ENCODE results near the gene MDGA2.
"Not testable (repeated sequence)": the region's sequence is repeated elsewhere in the genome, so short reads cannot be mapped to it uniquely, and the experiment has no call there.

Gene MDGA2

GRCh38 chr14:46985529-46986380 lies 689.6 kb downstream of the MDGA2 start:
- in situ Hi-C loops (cut with MboI; ENCODE audit: low sequenced_read_pairs): no loop called here

- in situ Hi-C loops (cut with MboI; ENCODE audit: low sequenced_read_pairs): no loop called here
Observed at GRCh38 chr14:46973295-46973694, 702.1 kb downstream of the MDGA2 start.

- in situ Hi-C loops (cut with MboI; ENCODE audit: low sequenced_read_pairs): no loop called here
Observed at GRCh38 chr14:46964378-46964777, 711.0 kb downstream of the MDGA2 start.

- in situ Hi-C loops (cut with MboI; ENCODE audit: low sequenced_read_pairs): no loop called here
Observed at GRCh38 chr14:46951103-46951502, 724.3 kb downstream of the MDGA2 start.

GRCh38 chr14:46940611-46941010 lies 734.8 kb downstream of the MDGA2 start:
- in situ Hi-C loops (cut with MboI; ENCODE audit: low sequenced_read_pairs): no loop called here

GRCh38 chr14:46920542-46920941 lies 754.9 kb downstream of the MDGA2 start:
- in situ Hi-C loops (cut with MboI; ENCODE audit: low sequenced_read_pairs): no loop called here

- in situ Hi-C loops (cut with MboI; ENCODE audit: low sequenced_read_pairs): not testable (repeated sequence)
Observed at GRCh38 chr14:46915539-46915938, 759.9 kb downstream of the MDGA2 start.

GRCh38 chr14:46902837-46903236 lies 772.6 kb downstream of the MDGA2 start:
- in situ Hi-C loops (cut with MboI; ENCODE audit: low sequenced_read_pairs): no loop called here

GRCh38 chr14:46894476-46894875 lies 780.9 kb downstream of the MDGA2 start:
- in situ Hi-C loops (cut with MboI; ENCODE audit: low sequenced_read_pairs): no loop called here

- in situ Hi-C loops (cut with MboI; ENCODE audit: low sequenced_read_pairs): no loop called here
Observed at GRCh38 chr14:46887144-46887543, 788.3 kb downstream of the MDGA2 start.

- in situ Hi-C loops (cut with MboI; ENCODE audit: low sequenced_read_pairs): no loop called here
Observed at GRCh38 chr14:46885566-46885965, 789.8 kb downstream of the MDGA2 start.

- in situ Hi-C loops (cut with MboI; ENCODE audit: low sequenced_read_pairs): no loop called here
Observed at GRCh38 chr14:46861753-46862152, 813.7 kb downstream of the MDGA2 start.

GRCh38 chr14:46840944-46841720 lies 834.3 kb downstream of the MDGA2 start:
- in situ Hi-C loops (cut with MboI; ENCODE audit: low sequenced_read_pairs): no loop called here

GRCh38 chr14:46820291-46820690 lies 855.1 kb downstream of the MDGA2 start:
- in situ Hi-C loops (cut with MboI; ENCODE audit: low sequenced_read_pairs): no loop called here

GRCh38 chr14:46819117-46819516 lies 856.3 kb downstream of the MDGA2 start:
- in situ Hi-C loops (cut with MboI; ENCODE audit: low sequenced_read_pairs): no loop called here

GRCh38 chr14:46818147-46818546 lies 857.3 kb downstream of the MDGA2 start:
- in situ Hi-C loops (cut with MboI; ENCODE audit: low sequenced_read_pairs): no loop called here

- in situ Hi-C loops (cut with MboI; ENCODE audit: low sequenced_read_pairs): no loop called here
Observed at GRCh38 chr14:46793144-46793543, 882.3 kb downstream of the MDGA2 start.
